OCI-M2 (cell line): ENCODE results near the gene BCLAF3.

ENCODE experiments used
- DNase-seq: peaks from one replicate; lab custom pipeline; 2025; ENCODE audit not compliant: unreplicated experiment; lab: John Stamatoyannopoulos, UW

BCLAF3 gene

DNA sequence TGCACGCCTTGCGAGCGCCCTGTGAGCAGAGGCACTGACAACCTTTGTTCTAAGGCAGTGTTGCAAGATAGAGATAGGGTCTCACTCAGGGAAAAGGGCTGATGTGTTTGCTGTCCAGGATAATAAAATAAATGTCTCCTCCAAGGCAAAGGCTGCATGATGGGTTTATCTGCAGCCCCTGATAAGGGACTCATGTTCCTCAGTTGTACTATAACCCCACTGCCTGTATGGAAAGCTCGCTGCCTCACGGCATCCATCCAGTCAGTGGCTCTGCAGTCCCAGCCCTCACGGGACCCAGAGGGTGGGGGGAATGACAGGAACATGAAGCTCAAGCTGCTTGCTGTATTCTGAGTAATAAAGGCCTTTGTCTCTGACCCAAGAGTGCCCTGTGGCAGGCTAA, 22.6 kb downstream of the BCLAF3 start:
- peak; percentile 20 for DNase-seq

- no peak for DNase-seq
Observed at GRCh38 chrX:19966056-19966455, 24.8 kb downstream of the BCLAF3 start.

- no peak for DNase-seq
Observed at GRCh38 chrX:19964017-19964710, 26.7 kb downstream of the BCLAF3 start.

GRCh38 chrX:19960913-19961312, 29.9 kb downstream of the BCLAF3 start:
- no peak for DNase-seq

- DNase-seq = no peak
Observed at GRCh38 chrX:19958552-19959486, 32.0 kb downstream of the BCLAF3 start.

GRCh38 chrX:19956923-19957322, 33.9 kb downstream of the BCLAF3 start:
- no peak for DNase-seq

DNA sequence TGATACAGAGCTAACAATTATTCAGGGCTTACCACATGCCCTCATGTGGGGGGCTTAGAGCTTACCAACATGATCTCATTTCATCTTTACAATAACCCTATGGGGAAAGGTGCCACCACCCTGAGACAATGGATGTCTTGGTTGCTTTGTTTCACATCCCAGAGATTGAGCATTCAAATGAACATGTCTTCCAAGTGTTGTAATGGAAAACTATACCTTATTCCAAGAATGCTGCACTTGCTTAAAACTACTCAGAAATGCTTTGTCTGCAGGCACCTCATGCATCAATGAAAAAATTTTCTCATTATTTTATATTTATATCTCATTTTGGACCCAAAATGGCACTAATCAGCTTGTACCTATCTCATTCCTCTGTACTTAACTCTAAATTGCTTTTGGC, 34.6 kb downstream of the BCLAF3 start:
- no peak for DNase-seq

GRCh38 chrX:19955306-19955705, 35.6 kb downstream of the BCLAF3 start:
- no peak for DNase-seq

- no peak for DNase-seq
Observed at GRCh38 chrX:19954335-19955096, 36.3 kb downstream of the BCLAF3 start.

GRCh38 chrX:19953145-19953544, 37.7 kb downstream of the BCLAF3 start:
- DNase-seq = no peak

GRCh38 chrX:19949340-19949739, 41.5 kb downstream of the BCLAF3 start:
- no peak for DNase-seq

DNA sequence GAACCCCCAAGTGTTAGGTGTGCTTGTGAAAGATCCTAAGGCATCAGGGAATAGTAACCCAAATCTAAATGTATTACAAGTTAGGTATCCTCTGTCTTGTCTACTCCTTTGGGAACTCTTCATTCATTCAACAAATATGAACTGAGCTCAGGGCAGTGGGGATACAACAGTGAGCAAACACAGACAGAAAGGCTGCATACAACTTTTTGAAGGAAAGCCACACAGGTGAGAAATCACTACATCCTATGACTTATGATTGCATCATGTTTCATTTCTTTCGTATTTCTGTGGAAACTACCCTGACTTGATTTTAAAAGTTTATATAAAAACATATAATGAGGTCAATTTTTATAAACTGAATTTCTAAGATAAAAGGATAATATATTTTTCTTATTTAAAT, 43.2 kb downstream of the BCLAF3 start:
- no peak for DNase-seq
